HepG2 (cell line): ENCODE results near the gene PMEPA1. TPM values are rescaled to one million over a fixed set of nuclear protein-coding genes. Genes with fewer than 3 reads are reported as not detected.

Source experiments
- ATAC-seq: fragments of 200-7000 bp; cut with Tn5 transposase; 3 replicates; pipeline ENCODE4 v1.9.1; 2020; ENCODE audit warnings: mild to moderate bottlenecking, moderate library complexity
- BruUV-seq: library from RNA; stranded (reverse); fragments of 400-500 nt; replicated peaks from 2 replicates; lab custom pipeline; 2021; lab: Mats Ljungman, UMichigan
- CTCF ChIA-PET: fragments of 300-600 bp; formaldehyde crosslinking; extraction: SDS; loops from one replicate; lab custom pipeline; 2021; ENCODE audit warnings: low total read pairs, inconsistent platforms, low intra/inter-chr PET ratio; lab: Yijun Ruan, JAX
- POLR2A ChIA-PET: fragments of 350-600 bp; sonication (Branson Sonifier 250); formaldehyde crosslinking; loops from one replicate; lab custom pipeline; 2020; ENCODE audit warnings: antibody characterized with exemption, inconsistent platforms; lab: Yijun Ruan, JAX
- DNase-seq: peaks from one replicate; pipeline ENCODE4 v3.0.0-alpha.2; 2015; ENCODE audit warnings: low spot score
- FAIRE-seq: peaks from 3 replicates; lab custom pipeline; 2011; peaks lifted over from hg19 to GRCh38; lab: Jason Lieb, UNC
- H2AFZ ChIP-seq: one replicate; pipeline ENCODE4 v1.6.1; 2011; ENCODE audit warnings: low read length, inconsistent platforms
- H3K27ac ChIP-seq: fragments of 300-600 bp; 3 replicates; pipeline ENCODE4 v1.8.0; 2011; ENCODE audit warnings: mixed run types, mild to moderate bottlenecking, mixed read lengths, low read length, inconsistent platforms; ENCODE audit not compliant: insufficient read depth; ENCODE audit errors: extremely low read length
- H3K27me3 ChIP-seq, 2 experiments: fragments of 200-600 bp in 1 of 2; 2 replicates in 1 of 2; 3 replicates in 1 of 2; pipeline versions ENCODE4 v1.6.0 to v1.8.0; 2011; ENCODE audit warnings: low read length in 2 of 2, mild to moderate bottlenecking in 2 of 2, moderate library complexity in 2 of 2, inconsistent platforms in 1 of 2; ENCODE audit not compliant: insufficient read depth in 2 of 2, control insufficient read depth in 1 of 2
- H3K36me3 ChIP-seq, 2 experiments: fragments of 200-600 bp in 1 of 2; replicated peaks in 1 of 2; 2 replicates in 1 of 2; 3 replicates in 1 of 2; pipeline versions ENCODE4 v1.5.1 to v1.8.0; 2011; ENCODE audit warnings: low read length in 2 of 2, inconsistent platforms in 1 of 2; ENCODE audit not compliant: insufficient read depth in 2 of 2, control insufficient read depth in 1 of 2
- H3K4me1 ChIP-seq: 2 replicates; pipeline ENCODE4 v1.5.1; 2012; ENCODE audit warnings: low read length, inconsistent platforms; ENCODE audit not compliant: insufficient read depth
- H3K4me2 ChIP-seq: 2 replicates; pipeline ENCODE4 v1.6.0; 2011; ENCODE audit warnings: low read depth, low read length, inconsistent platforms
- H3K4me3 ChIP-seq, 3 experiments: fragments of 200-600 bp in 1 of 3; sonication (generic), shearing (Covaris generic) in 1 of 3; replicated peaks in 1 of 3; 2 replicates each; pipeline ENCODE4 v1.5.1; 2011 to 2016; ENCODE audit warnings: low read length in 3 of 3, inconsistent platforms in 2 of 3, low read depth in 2 of 3, mild to moderate bottlenecking in 2 of 3, control low read depth in 1 of 3, mixed read lengths in 1 of 3; ENCODE audit not compliant: insufficient read depth in 1 of 3
- H3K79me2 ChIP-seq: one replicate; pipeline ENCODE4 v1.6.1; 2011; ENCODE audit warnings: low read length, inconsistent platforms; ENCODE audit not compliant: insufficient read depth
- H3K9ac ChIP-seq: 2 replicates; pipeline ENCODE4 v1.6.0; 2011; ENCODE audit warnings: mild to moderate bottlenecking, low read depth, low read length, inconsistent platforms; ENCODE audit not compliant: insufficient read depth
- H3K9me3 ChIP-seq: 2 replicates; pipeline ENCODE4 v1.5.1; 2012; ENCODE audit warnings: mild to moderate bottlenecking, low read length
- H4K20me1 ChIP-seq: 2 replicates; pipeline ENCODE4 v1.6.0; 2011; ENCODE audit warnings: inconsistent platforms, mild to moderate bottlenecking, low read length, moderate library complexity; ENCODE audit not compliant: insufficient read depth
- AHDC1 ChIP-seq: sonication (generic); formaldehyde crosslinking; IDR thresholded peaks from 2 replicates; pipeline ENCODE4 v1.5.1; 2020; ENCODE audit warnings: mild to moderate bottlenecking, missing genetic modification reagents, borderline replicate concordance
- BATF2 ChIP-seq: sonication (generic); formaldehyde crosslinking; IDR thresholded peaks from 2 replicates; pipeline ENCODE4 v1.8.0; 2022; ENCODE audit warnings: mild to moderate bottlenecking, missing genetic modification reagents, moderate library complexity
- FOXO4 ChIP-seq: sonication (generic); formaldehyde crosslinking; conservative IDR thresholded peaks from 2 replicates; pipeline ENCODE4 v1.8.1; 2023; ENCODE audit warnings: missing genetic modification reagents
- JUN ChIP-seq: sonication (generic); formaldehyde crosslinking; IDR thresholded peaks from 2 replicates; pipeline ENCODE4 v1.4.0; 2020; ENCODE audit warnings: mild to moderate bottlenecking, missing genetic modification reagents
- MIER3 ChIP-seq: IDR thresholded peaks from 2 replicates; pipeline ENCODE4 v1.6.1; 2016; ENCODE audit warnings: missing compliant biosample characterization, borderline replicate concordance
- PAF1 ChIP-seq: IDR thresholded peaks from 2 replicates; pipeline ENCODE4 v1.6.1; 2016; ENCODE audit warnings: missing genetic modification reagents, missing compliant biosample characterization
- RAD21 ChIP-seq: fragments of 450-650 bp; formaldehyde crosslinking; IDR thresholded peaks from 2 replicates; pipeline ENCODE4 v1.5.0; 2020; ENCODE audit warnings: mild to moderate bottlenecking
- RNF2 ChIP-seq: fragments of 450-650 bp; conservative IDR thresholded peaks from 2 replicates; pipeline ENCODE4 v1.6.1; 2016; ENCODE audit warnings: low read depth
- TCF7 ChIP-seq: sonication (generic); IDR thresholded peaks from 2 replicates; pipeline ENCODE4 v1.6.1; 2016; ENCODE audit warnings: antibody characterized with exemption, low read depth
- TP53 ChIP-seq: sonication (generic); formaldehyde crosslinking; conservative IDR thresholded peaks from 2 replicates; pipeline ENCODE4 v1.4.0; 2020; ENCODE audit warnings: missing genetic modification reagents
- ZNF280D ChIP-seq: sonication (generic); formaldehyde crosslinking; IDR thresholded peaks from 2 replicates; pipeline ENCODE4 v1.5.1; 2020; ENCODE audit warnings: mild to moderate bottlenecking, missing genetic modification reagents
- ZNF7 ChIP-seq: IDR thresholded peaks from 2 replicates; pipeline ENCODE4 v1.6.1; 2016; ENCODE audit warnings: missing biosample characterization, missing genetic modification reagents
- ZZZ3 ChIP-seq: sonication (generic); formaldehyde crosslinking; IDR thresholded peaks from 2 replicates; pipeline ENCODE4 v1.4.0; 2020; ENCODE audit warnings: missing genetic modification reagents, mild to moderate bottlenecking, borderline replicate concordance
- WGBS: methylation state at CpG from one replicate; pipeline ENCODE4 v1.1.6; 2017; ENCODE audit warnings: low lambda C conversion rate; 5-methylcytosine and 5-hydroxymethylcytosine counted together
- in situ Hi-C: cut with HindIII; loops from 2 replicates; pipeline ENCODE4 v1.10.0; 2017; ENCODE audit warnings: low pct_unique_long_range_greater_than_20kb; ENCODE audit not compliant: extremely low pct_ligation_motif_present
- intact Hi-C: fragments of 100-400 bp; cut with micrococcal nuclease; formaldehyde crosslinking; loops from one replicate; pipeline ENCODE4 v1.10.0; 2022; ENCODE audit not compliant: unreplicated experiment
- polyA plus RNA-seq, 8 experiments: library from polyadenylated mRNA; depleted of rRNA in 3 of 8; stranded (reverse) in 7 of 8; unstranded in 1 of 8; fragments of >200 nt; fragmentation: Illumina TruSeq in 4 of 8; extraction: Trizol in 4 of 8; gene quantifications; 2 replicates each; pipeline versions ENCODE4 v1.2.1 to v1.2.3, GENCODE V29; 2011 to 2016; ENCODE audit warnings: low read depth in 4 of 8, missing spikeins in 1 of 8, mixed read lengths in 1 of 8; ENCODE audit not compliant: insufficient read depth in 1 of 8
- total RNA-seq, 5 experiments: library from RNA; depleted of rRNA; stranded (reverse); fragments of >200 nt; fragmentation: Illumina TruSeq; extraction: Trizol; gene quantifications; 2 replicates each; pipeline ENCODE4 v1.2.3, GENCODE V29; 2016; ENCODE audit warnings: low read depth in 1 of 5

PMEPA1 gene
- total and polyA plus RNA-seq, 2 of the 13 experiments (the other 11 are each of a cell fraction or from before 2014, with no cell fraction given): not detected

- CTCF ChIA-PET: no interaction called here
- Histone ChIP-seq H3K27ac (no peak overlapping the region), H4K20me1 (no peaks in the 10 kb centered on the region), H3K4me3 (no peak overlapping the region), H3K36me3 (no peaks in the 10 kb centered on the region), H3K27me3 (peaks cover 3 to 40% of the 10 kb centered on the region in 2 experiments; a peak in 4 of 5 replicates), H3K4me2 (no peak overlapping the region), H3K9me3 (no peaks in the 10 kb centered on the region), H2AFZ (no peak overlapping the region), H3K9ac (no peak overlapping the region), H3K79me2 (no peaks in the 10 kb centered on the region), H3K4me1 (no peaks in the 10 kb centered on the region)
- BruUV-seq: no TSS peak
- intact Hi-C loops (no loop called here), in situ Hi-C loops (no loop called here)
- no peak; the same call in 2 of the 3 replicates for ATAC-seq
- POLR2A ChIA-PET: no interaction called here
- WGBS: 4% methylated on average over 4 of the region's 8 CpGs
- no peak for FAIRE-seq
- no peak for DNase-seq
- no peak for TF ChIP-seq TP53 (CRISPR knock-in tag)
- no peak for TF ChIP-seq RNF2
- TF ChIP-seq ZZZ3: no peak
- no peak for TF ChIP-seq ZNF7 (CRISPR knock-in tag)
- TF ChIP-seq JUN (CRISPR knock-in tag): no peak
- TF ChIP-seq BATF2 (CRISPR knock-in tag): no peak
- no peak for TF ChIP-seq PAF1 (CRISPR knock-in tag)
- no peak for TF ChIP-seq FOXO4
- TF ChIP-seq AHDC1 (CRISPR knock-in tag): no peak
- TF ChIP-seq TCF7: no peak
- no peak for TF ChIP-seq RAD21 (CRISPR knock-in tag)
- no peak for TF ChIP-seq ZNF280D (CRISPR knock-in tag)
- TF ChIP-seq MIER3: no peak
Observed at GRCh38 chr20:57735831-57736737, 26.3 kb upstream of the PMEPA1 start.
